Muscle layer of colon (tissue), 2 donors: ENCODE measurements around the gene SMIM35.

ENCODE experiments used
- H3K27ac ChIP-seq: one replicate; pipeline ENCODE4 v1.7.0; 2013; ENCODE audit warnings: low read depth, mild to moderate bottlenecking, low read length, moderate library complexity
- H3K27me3 ChIP-seq, 2 donors: one replicate each; pipeline ENCODE4 v1.7.0; 2013; ENCODE audit warnings: low read length in 2 of 2, mild to moderate bottlenecking in 2 of 2; ENCODE audit not compliant: insufficient read depth in 2 of 2, control insufficient read depth in 1 of 2
- H3K36me3 ChIP-seq: one replicate; pipeline ENCODE4 v1.7.0; 2013; ENCODE audit warnings: mild to moderate bottlenecking, low read length; ENCODE audit not compliant: insufficient read depth
- H3K4me1 ChIP-seq: one replicate; pipeline ENCODE4 v1.7.0; 2013; ENCODE audit warnings: mild to moderate bottlenecking, low read length; ENCODE audit not compliant: insufficient read depth
- H3K4me3 ChIP-seq, 2 donors: one replicate each; pipeline ENCODE4 v1.7.0; 2013; ENCODE audit warnings: low read length in 2 of 2, low read depth in 1 of 2, mild to moderate bottlenecking in 1 of 2, moderate library complexity in 1 of 2
- H3K9ac ChIP-seq: one replicate; pipeline ENCODE4 v1.7.0; 2013; ENCODE audit warnings: low read length
- H3K9me3 ChIP-seq: one replicate; pipeline ENCODE4 v1.7.0; 2013; ENCODE audit warnings: mild to moderate bottlenecking, low read length
- donor health status: abdominal sarcoma.
- donor health status: Adenocarcinoma of cecum.

Gene SMIM35

DNA sequence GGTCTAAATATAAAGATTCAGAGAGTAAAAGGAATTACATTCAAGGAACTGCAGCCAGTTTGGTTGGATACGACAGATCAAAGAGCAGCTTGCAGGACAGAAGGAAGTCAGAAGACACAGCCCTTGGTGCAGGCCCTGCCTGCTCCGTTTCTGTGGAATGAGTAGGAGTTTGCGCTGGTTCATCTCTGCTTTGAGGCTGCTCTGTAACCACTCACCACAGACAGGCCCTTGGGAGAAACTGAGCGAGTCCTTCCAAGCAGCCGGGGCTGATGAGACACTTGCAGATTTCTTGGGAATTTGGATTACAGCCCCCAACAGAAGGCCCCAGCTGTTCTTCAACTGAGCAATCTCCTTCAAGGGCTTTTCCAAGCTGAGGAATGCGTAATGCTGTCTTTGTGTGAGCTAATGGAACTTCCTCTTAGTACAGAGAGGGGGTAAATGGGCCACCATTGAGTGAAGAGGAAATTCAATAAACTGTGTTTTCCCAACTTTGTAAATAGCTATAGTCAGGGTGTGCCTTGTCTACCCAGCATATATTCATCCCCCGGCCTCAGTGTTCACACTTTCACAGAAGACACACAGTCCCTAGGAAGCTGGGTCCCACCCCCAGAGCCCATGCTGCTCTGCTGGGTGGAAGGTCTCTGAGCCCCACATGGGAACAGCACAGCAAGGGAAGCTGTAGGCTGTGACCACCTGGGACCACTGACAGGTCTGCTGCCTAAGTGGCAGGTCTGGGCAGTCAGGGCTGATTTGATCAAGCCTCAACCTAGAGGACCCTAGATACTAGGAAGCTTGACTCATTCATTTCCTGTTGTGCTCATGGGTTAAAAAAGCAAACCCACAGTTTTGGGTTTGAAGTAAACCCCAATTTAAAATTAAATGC is 84.0 kb downstream of the SMIM35 start:
- no peaks in the 10 kb centered on the region for H3K27me3 ChIP-seq
- no peak overlapping the region for H3K9ac ChIP-seq
- no peak overlapping the region for H3K27ac ChIP-seq
- no peaks in the 10 kb centered on the region for H3K36me3 ChIP-seq
- no peak overlapping the region for H3K4me3 ChIP-seq
- H3K9me3 ChIP-seq, result peaks cover 5% of the 10 kb centered on the region
- H3K4me1 ChIP-seq, result no peaks in the 10 kb centered on the region

GRCh38 chr11:118002010-118002540 is 84.7 kb downstream of the SMIM35 start:
- Histone ChIP-seq H3K9me3 (peaks cover 5% of the 10 kb centered on the region), H3K27me3 (no peaks in the 10 kb centered on the region), H3K4me1 (no peaks in the 10 kb centered on the region), H3K4me3 (no peak overlapping the region), H3K27ac (no peak overlapping the region), H3K36me3 (no peaks in the 10 kb centered on the region), H3K9ac (no peak overlapping the region)

GRCh38 chr11:118001494-118001971 is 85.2 kb downstream of the SMIM35 start:
- Histone ChIP-seq H3K4me3 (no peak overlapping the region), H3K9me3 (peaks cover 5% of the 10 kb centered on the region), H3K27me3 (no peaks in the 10 kb centered on the region), H3K36me3 (no peaks in the 10 kb centered on the region), H3K9ac (no peak overlapping the region), H3K4me1 (no peaks in the 10 kb centered on the region), H3K27ac (no peak overlapping the region)

DNA sequence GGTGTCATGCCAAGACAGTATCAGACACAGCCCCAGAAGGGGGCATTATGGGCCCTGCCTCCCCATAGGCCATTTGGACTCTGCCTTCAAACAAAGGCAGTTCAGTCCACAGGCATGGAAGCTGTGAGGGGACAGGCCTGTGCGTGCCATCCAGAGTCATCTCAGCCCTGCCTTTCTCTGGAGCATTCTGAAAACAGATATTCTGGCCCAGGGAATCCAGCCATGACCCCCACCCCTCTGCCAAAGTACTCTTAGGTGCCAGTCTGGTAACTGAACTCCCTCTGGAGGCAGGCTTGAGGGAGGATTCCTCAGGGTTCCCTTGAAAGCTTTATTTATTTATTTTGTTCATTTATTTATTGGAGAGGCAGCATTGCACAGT is 85.9 kb downstream of the SMIM35 start:
- H3K9me3 ChIP-seq, result peaks cover 5% of the 10 kb centered on the region
- no peaks in the 10 kb centered on the region for H3K4me1 ChIP-seq
- H3K36me3 ChIP-seq, result no peaks in the 10 kb centered on the region
- H3K9ac ChIP-seq, result no peak overlapping the region
- no peaks in the 10 kb centered on the region for H3K27me3 ChIP-seq
- H3K27ac ChIP-seq, result no peak overlapping the region
- no peak overlapping the region for H3K4me3 ChIP-seq

DNA sequence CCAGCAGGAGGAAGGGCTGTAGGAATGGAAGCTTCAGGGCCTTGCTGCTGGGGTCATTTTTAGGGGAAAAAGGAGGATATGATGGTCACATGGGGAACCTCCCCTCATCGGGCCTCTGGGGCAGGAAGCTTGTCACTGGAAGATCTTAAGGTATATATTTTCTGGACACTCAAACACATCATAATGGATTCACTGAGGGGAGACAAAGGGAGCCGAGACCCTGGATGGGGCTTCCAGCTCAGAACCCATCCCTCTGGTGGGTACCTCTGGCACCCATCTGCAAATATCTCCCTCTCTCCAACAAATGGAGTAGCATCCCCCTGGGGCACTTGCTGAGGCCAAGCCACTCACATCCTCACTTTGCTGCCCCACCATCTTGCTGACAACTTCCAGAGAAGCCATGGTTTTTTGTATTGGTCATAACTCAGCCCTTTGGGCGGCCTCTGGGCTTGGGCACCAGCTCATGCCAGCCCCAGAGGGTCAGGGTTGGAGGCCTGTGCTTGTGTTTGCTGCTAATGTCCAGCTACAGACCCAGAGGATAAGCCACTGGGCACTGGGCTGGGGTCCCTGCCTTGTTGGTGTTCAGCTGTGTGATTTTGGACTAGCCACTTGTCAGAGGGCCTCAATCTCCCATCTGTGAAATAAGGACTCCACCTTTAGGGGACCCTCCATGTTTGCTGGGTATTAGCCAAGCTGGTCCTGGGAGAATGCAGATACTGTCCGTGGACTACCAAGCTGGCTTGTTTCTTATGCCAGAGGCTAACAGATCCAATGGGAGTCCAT is 86.5 kb downstream of the SMIM35 start:
- Histone ChIP-seq H3K27ac (no peak overlapping the region), H3K4me3 (no peak overlapping the region), H3K4me1 (no peaks in the 10 kb centered on the region), H3K9me3 (peaks cover 5% of the 10 kb centered on the region), H3K9ac (no peak overlapping the region), H3K36me3 (no peaks in the 10 kb centered on the region), H3K27me3 (no peaks in the 10 kb centered on the region)

- H3K9me3 ChIP-seq, result peaks cover 5% of the 10 kb centered on the region
- no peak overlapping the region for H3K4me3 ChIP-seq
- no peak overlapping the region for H3K27ac ChIP-seq
- no peaks in the 10 kb centered on the region for H3K4me1 ChIP-seq
- no peak overlapping the region for H3K9ac ChIP-seq
- H3K36me3 ChIP-seq, result no peaks in the 10 kb centered on the region
- H3K27me3 ChIP-seq, result no peaks in the 10 kb centered on the region
These were observed 87.3 kb downstream of the SMIM35 start for GRCh38 chr11:117999354-117999993.

GRCh38 chr11:117998664-117999353 is 88.0 kb downstream of the SMIM35 start:
- no peak overlapping the region for H3K9ac ChIP-seq
- no peak overlapping the region for H3K4me3 ChIP-seq
- no peak overlapping the region for H3K27ac ChIP-seq
- H3K27me3 ChIP-seq, result no peaks in the 10 kb centered on the region
- H3K36me3 ChIP-seq, result no peaks in the 10 kb centered on the region
- H3K4me1 ChIP-seq, result no peaks in the 10 kb centered on the region
- peaks cover under 1% of the 10 kb centered on the region for H3K9me3 ChIP-seq

- Histone ChIP-seq H3K27me3 (no peaks in the 10 kb centered on the region), H3K9me3 (no peaks in the 10 kb centered on the region), H3K4me3 (no peak overlapping the region), H3K27ac (no peak overlapping the region), H3K9ac (no peak overlapping the region), H3K36me3 (no peaks in the 10 kb centered on the region), H3K4me1 (no peaks in the 10 kb centered on the region)
These were observed 88.8 kb downstream of the SMIM35 start for GRCh38 chr11:117997823-117998579.

DNA sequence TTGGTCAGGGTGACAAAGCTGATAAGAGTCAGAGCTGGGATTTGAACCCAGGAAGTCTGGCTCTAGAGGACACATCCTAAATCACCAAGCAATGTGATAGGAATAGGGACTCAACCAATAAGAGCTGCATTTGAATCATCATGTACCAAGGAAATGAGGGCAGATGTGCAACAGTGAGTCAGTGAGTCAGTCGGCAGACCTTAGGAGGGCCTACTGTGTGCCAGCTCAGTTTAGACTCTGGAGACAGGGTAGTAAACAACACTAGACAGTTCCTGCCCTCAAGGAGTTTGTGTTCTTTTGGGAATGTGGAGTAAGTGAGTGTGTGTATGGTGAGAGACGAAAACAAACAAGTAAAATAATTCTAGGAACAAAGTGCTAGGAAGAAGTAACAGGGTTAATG is 89.4 kb downstream of the SMIM35 start:
- H3K4me1 ChIP-seq, result no peaks in the 10 kb centered on the region
- H3K27ac ChIP-seq, result no peak overlapping the region
- H3K9ac ChIP-seq, result no peak overlapping the region
- H3K36me3 ChIP-seq, result no peaks in the 10 kb centered on the region
- H3K4me3 ChIP-seq, result no peak overlapping the region
- H3K9me3 ChIP-seq, result no peaks in the 10 kb centered on the region
- H3K27me3 ChIP-seq, result no peaks in the 10 kb centered on the region

GRCh38 chr11:117996058-117996457 is 90.7 kb downstream of the SMIM35 start:
- no peaks in the 10 kb centered on the region for H3K4me1 ChIP-seq
- no peak overlapping the region for H3K27ac ChIP-seq
- H3K4me3 ChIP-seq, result no peak overlapping the region
- H3K9me3 ChIP-seq, result no peaks in the 10 kb centered on the region
- H3K36me3 ChIP-seq, result no peaks in the 10 kb centered on the region
- no peaks in the 10 kb centered on the region for H3K27me3 ChIP-seq
- H3K9ac ChIP-seq, result no peak overlapping the region
